Erythroblast (primary cell): ENCODE data around the gene KCP.
A peak's percentile ranks its signal among the peaks of the same experiment; 100 is the strongest.

Experiments used
- DNase-seq, 2 experiments: peaks; one replicate each; lab custom pipeline; 2025; lab: John Stamatoyannopoulos, UW
- GATA1 ChIP-seq: IDR thresholded peaks from 2 replicates; pipeline ENCODE4 v1.6.1; 2011; ENCODE audit warnings: low read depth, mild to moderate bottlenecking, control low read depth, low read length, moderate library complexity
- POLR2A ChIP-seq: IDR thresholded peaks from 2 replicates; pipeline ENCODE4 v1.6.1; 2011; ENCODE audit warnings: mild to moderate bottlenecking, low read length

The KCP gene

GRCh38 chr7:128877756-128878120, 32.8 kb downstream of the KCP start:
- DNase-seq, result no peak
- no peak for TF ChIP-seq POLR2A
- no peak for TF ChIP-seq GATA1

- no peak for TF ChIP-seq GATA1
- TF ChIP-seq POLR2A, result no peak
- DNase-seq, result no peak
These were observed 33.3 kb downstream of the KCP start for GRCh38 chr7:128876978-128877755.

- no peak for TF ChIP-seq POLR2A
- no peak for TF ChIP-seq GATA1
- no peak for DNase-seq
These were observed 33.9 kb downstream of the KCP start for GRCh38 chr7:128876586-128876977.

- TF ChIP-seq POLR2A (no peak), GATA1 (no peak)
- no peak for DNase-seq
These were observed 34.4 kb downstream of the KCP start for GRCh38 chr7:128876127-128876526.

GRCh38 chr7:128875523-128875948, 35.0 kb downstream of the KCP start:
- TF ChIP-seq POLR2A, result no peak
- no peak for TF ChIP-seq GATA1
- DNase-seq, result no peak

- TF ChIP-seq POLR2A, result no peak
- no peak for TF ChIP-seq GATA1
- no peak for DNase-seq
These were observed 36.1 kb downstream of the KCP start for GRCh38 chr7:128874140-128875031.

- TF ChIP-seq POLR2A (no peak), GATA1 (no peak)
These were observed 37.3 kb downstream of the KCP start for GRCh38 chr7:128873234-128873633.

GRCh38 chr7:128872394-128872824, 38.1 kb downstream of the KCP start:
- no peak for DNase-seq

More at GRCh38 chr7:128873234-128873633, 37.3 kb downstream of the KCP start:
- no peak for DNase-seq

GRCh38 chr7:128871050-128871449, 39.5 kb downstream of the KCP start:
- no peak for TF ChIP-seq GATA1
- TF ChIP-seq POLR2A, result no peak
- no peak for DNase-seq

More at GRCh38 chr7:128872394-128872824, 38.1 kb downstream of the KCP start:
- TF ChIP-seq GATA1 (no peak), POLR2A (no peak)

GRCh38 chr7:128869944-128870285, 40.6 kb downstream of the KCP start:
- TF ChIP-seq GATA1 (no peak), POLR2A (no peak)
- DNase-seq, result no peak

GRCh38 chr7:128869138-128869943, 41.2 kb downstream of the KCP start:
- TF ChIP-seq POLR2A (no peak), GATA1 (no peak)
- peak; percentile 74 to 75 for DNase-seq

- no peak for TF ChIP-seq GATA1
- no peak for TF ChIP-seq POLR2A
- DNase-seq, result no peak
These were observed 41.8 kb downstream of the KCP start for GRCh38 chr7:128868624-128869137.

- TF ChIP-seq GATA1 (no peak), POLR2A (no peak)
- DNase-seq, result no peak
These were observed 42.5 kb downstream of the KCP start for GRCh38 chr7:128867842-128868623.
